Activated T-cell treated with anti-CD3 and anti-CD28 coated beads, Interleukin-2, amount 50 U/mL, for 24 hours (primary cell): ENCODE results near the gene OPA1.

Source experiments
- DNase-seq: peaks from one replicate; pipeline ENCODE4 v3.0.0-alpha.2; 2020
- H3K27ac Mint-ChIP-seq: 2 replicates; pipeline ENCODE4 v1.8.0; 2020; ENCODE audit warnings: mild to moderate bottlenecking, mixed read lengths
- H3K27me3 Mint-ChIP-seq: 2 replicates; pipeline ENCODE4 v1.8.0; 2020; ENCODE audit warnings: mixed read lengths
- H3K36me3 Mint-ChIP-seq: 2 replicates; pipeline ENCODE4 v1.8.0; 2020; ENCODE audit warnings: low read depth, mixed read lengths
- H3K4me1 Mint-ChIP-seq: 2 replicates; pipeline ENCODE4 v1.8.0; 2020; ENCODE audit warnings: low read depth, mixed read lengths
- H3K4me3 Mint-ChIP-seq: 2 replicates; pipeline ENCODE4 v1.8.0; 2020; ENCODE audit warnings: mild to moderate bottlenecking, moderate library complexity, mixed read lengths
- H3K9me3 Mint-ChIP-seq: 2 replicates; pipeline ENCODE4 v1.8.0; 2020; ENCODE audit warnings: mixed read lengths

Gene OPA1

DNA sequence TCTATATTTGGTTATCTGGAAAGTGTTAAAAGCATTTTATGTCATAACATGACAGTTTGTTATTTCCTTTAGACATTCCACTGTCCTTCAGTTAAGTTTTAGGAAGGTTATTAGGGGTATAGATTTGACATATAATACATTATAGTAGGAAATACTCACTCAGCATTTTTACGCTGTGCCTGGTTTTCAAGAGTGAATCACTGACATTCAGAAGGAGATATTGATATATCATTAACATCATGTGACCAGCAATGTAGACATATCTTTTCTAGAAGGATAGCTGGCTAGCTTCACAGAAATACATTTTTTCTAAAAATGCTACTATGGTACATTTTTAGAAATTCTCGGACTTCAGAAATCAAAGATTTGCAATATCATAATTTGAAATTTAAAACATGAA is 57.6 kb downstream of the OPA1 start:
- Mint-ChIP-seq H3K27ac (no peak overlapping the region), H3K27me3 (no peaks in the 10 kb centered on the region), H3K4me1 (no peaks in the 10 kb centered on the region), H3K36me3 (peaks cover 89% of the 10 kb centered on the region), H3K9me3 (no peaks in the 10 kb centered on the region), H3K4me3 (no peak overlapping the region)
- no peak for DNase-seq

DNA sequence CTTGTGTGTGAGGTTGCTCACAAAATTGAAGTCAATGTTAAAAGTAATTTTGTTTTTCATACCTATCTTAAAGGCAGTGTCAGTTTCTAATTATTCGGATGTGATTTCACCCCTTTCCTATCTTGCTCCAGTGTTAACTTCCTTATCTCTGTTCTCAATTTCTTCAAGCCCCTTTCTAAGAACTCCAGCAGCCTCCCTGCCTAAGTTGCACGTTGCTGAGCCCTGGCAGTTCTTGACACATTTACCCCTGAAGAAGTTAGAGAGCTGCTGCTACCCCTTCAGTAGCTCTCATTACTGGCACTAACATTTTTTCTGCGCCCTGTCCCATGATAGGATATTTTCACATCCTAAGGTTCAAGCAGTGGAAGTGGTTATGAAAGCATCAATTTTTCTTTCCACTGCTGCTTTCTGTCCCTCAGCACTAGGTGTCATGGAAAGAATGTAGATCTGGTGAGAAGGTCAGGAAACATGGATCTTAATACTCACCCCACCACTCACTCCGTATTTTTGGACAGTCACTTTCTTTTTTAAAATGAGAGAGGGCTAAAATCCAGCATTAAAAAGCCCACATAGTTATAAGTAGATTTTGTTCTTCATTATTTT is 62.9 kb downstream of the OPA1 start:
- Mint-ChIP-seq H3K4me3 (no peak overlapping the region), H3K36me3 (peaks cover 87% of the 10 kb centered on the region), H3K27me3 (no peaks in the 10 kb centered on the region), H3K9me3 (no peaks in the 10 kb centered on the region), H3K27ac (peak overlapping the region; percentile 60), H3K4me1 (no peaks in the 10 kb centered on the region)
- no peak for DNase-seq

DNA sequence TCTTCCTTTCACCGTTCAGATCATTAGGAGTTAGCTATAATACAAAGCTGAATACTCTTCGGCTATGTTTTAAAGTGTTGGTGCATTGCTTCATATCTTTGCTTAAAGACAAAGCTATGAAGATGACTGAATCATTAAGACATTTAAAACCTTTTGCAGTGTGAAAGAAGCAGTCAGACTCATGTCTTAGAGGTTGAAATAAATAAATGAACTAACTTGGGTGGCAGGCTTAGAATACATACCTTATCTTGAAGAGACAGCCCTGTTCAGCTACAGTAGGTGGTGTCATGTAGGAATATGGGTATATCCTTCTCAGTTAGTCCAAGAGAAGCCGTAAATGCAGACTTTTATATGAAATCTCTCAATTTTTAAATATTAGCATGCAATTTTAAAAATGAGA is 63.4 kb downstream of the OPA1 start:
- H3K27ac Mint-ChIP-seq = peak overlapping the region; percentile 60

DNA sequence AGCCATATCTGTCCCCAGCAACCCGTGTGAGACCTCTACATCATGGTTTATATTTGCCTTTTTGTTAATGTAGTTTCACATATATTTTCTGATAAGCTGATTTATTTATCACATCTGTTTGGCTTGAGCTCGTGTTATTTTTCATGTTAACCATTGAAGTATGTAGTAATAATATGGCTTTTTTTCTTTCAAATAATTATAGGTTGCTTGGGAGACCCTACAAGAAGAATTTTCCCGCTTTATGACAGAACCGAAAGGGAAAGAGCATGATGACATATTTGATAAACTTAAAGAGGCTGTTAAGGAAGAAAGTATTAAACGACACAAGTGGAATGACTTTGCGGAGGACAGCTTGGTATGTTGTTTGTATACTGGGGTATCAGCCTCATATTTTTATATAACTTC is 63.9 kb downstream of the OPA1 start:
- no peaks in the 10 kb centered on the region for H3K9me3 Mint-ChIP-seq
- H3K4me3 Mint-ChIP-seq = no peak overlapping the region
- DNase-seq = no peak
- no peak overlapping the region for H3K27ac Mint-ChIP-seq
- no peaks in the 10 kb centered on the region for H3K4me1 Mint-ChIP-seq
- peaks cover 92% of the 10 kb centered on the region for H3K36me3 Mint-ChIP-seq
- no peaks in the 10 kb centered on the region for H3K27me3 Mint-ChIP-seq

More for the DNA sequence above, 63.4 kb downstream of the OPA1 start:
- Mint-ChIP-seq H3K9me3 (no peaks in the 10 kb centered on the region), H3K4me3 (no peak overlapping the region), H3K36me3 (peaks cover 88% of the 10 kb centered on the region), H3K4me1 (no peaks in the 10 kb centered on the region), H3K27me3 (no peaks in the 10 kb centered on the region)
- no peak for DNase-seq

DNA sequence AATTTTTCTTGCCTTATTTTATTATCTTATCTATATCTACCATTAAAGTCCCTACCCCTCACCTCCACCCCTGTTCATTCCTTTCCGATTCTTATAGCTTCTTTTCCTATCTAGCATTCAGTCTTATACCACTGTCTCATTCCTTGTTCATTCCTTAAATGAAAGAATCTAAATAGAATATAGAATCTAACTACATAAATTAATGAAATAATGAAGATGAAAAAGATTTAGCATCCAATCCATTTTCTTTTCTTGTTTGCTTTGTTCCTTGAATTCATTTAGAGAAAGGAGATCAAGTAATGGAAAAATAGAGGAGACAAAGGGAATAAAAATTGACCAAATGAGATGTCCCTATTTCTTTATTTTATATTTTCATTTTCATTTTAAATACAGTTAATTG is 67.2 kb downstream of the OPA1 start:
- Mint-ChIP-seq H3K27ac (no peak overlapping the region), H3K27me3 (no peaks in the 10 kb centered on the region), H3K9me3 (no peaks in the 10 kb centered on the region), H3K4me1 (no peaks in the 10 kb centered on the region), H3K36me3 (peaks cover 92% of the 10 kb centered on the region), H3K4me3 (no peak overlapping the region)
- DNase-seq = no peak

DNA sequence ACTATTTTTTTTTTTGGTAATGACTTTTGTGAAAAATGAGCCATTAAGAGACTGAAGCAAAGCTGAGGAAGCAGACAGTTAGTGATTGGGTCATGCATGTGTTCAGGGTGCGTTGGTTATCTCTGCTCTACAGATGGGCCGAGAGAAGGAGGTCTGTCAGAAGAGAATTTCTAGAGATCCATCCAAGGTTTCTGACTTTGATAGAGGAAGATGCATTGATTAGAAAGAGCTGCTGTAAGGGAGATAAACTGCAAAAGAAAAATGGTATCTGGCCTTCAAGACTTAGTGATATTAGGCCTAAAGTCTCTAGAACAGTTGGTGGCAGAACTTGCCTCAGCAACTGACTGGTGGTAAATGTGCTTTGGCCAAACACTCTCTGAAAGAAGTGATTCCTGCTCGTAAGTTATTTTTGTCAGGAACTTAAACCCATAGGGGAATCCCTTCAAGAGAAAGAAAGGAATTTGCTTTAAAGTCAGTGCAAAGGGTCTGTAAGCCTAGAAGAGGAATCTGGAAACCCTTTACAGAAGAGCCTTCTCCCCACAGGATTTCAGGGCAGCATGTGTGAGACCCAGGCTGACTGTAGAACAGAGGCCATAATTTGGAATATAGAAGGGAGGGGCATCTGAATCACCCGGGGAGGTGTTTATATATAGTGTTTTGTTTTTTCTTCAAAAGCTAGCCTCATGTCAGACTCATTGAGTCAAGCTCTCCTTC is 67.8 kb downstream of the OPA1 start:
- Mint-ChIP-seq H3K27me3 (no peaks in the 10 kb centered on the region), H3K4me3 (no peak overlapping the region), H3K4me1 (no peaks in the 10 kb centered on the region), H3K36me3 (peaks cover 91% of the 10 kb centered on the region), H3K27ac (peak overlapping the region; percentile 45), H3K9me3 (no peaks in the 10 kb centered on the region)
- DNase-seq = no peak

DNA sequence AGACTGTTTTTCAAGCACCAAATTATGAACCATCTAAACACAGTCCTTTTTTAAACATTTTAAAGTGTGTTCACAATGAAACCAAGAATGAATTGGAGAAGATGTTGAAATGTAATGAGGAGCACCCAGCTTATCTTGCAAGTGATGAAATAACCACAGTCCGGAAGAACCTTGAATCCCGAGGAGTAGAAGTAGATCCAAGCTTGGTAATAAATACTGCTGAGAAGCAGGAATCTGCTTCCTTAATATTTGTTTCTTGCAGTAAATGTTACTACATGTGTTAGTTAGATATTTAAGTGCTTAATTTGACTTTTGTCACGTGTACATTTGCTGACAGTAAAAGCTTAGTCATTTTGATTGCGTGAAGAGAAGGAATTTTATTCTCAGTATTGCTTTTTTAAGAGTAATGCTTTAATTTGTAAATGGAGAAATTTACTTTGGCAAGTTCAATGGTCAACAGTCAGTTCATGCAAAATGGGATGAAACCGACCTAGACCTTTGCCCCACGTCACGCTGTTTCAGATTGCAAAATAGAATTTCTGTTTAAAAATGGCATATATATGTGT is 69.8 kb downstream of the OPA1 start:
- no peaks in the 10 kb centered on the region for H3K4me1 Mint-ChIP-seq
- no peak overlapping the region for H3K27ac Mint-ChIP-seq
- H3K36me3 Mint-ChIP-seq = peaks cover 90% of the 10 kb centered on the region
- no peaks in the 10 kb centered on the region for H3K9me3 Mint-ChIP-seq
- no peak for DNase-seq
- H3K27me3 Mint-ChIP-seq = no peaks in the 10 kb centered on the region
- no peak overlapping the region for H3K4me3 Mint-ChIP-seq

DNA sequence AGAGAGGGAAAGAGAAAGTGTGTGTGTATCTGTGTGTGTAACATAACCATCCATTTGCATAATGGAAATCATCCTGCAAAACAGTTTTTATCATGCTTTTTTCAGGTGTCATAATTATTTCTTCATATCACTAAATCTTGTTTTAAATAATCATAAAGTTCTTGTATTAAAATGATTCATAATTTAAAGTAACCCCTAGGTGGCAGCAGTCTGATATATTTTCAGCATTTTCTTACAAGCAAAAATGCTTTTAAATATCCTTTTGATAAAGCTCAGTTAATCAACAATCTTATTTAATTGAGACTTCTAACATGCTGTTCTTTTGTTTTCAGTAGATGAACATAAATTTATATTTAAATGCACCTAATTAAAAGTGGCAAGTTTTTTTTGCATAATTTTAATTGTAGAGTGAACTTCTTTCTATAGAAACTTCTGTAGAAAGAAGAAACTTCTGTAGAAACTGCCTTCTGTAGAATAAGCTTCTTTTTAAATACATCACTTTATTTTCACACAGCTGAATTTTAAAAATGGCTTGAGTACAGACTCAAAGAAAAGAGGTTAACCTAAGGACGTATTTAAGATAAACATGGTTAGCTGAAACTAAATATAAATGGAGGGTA is 72.5 kb downstream of the OPA1 start:
- DNase-seq = no peak
- Mint-ChIP-seq H3K36me3 (peaks cover 93% of the 10 kb centered on the region), H3K27me3 (no peaks in the 10 kb centered on the region), H3K4me3 (no peak overlapping the region), H3K4me1 (no peaks in the 10 kb centered on the region), H3K27ac (no peak overlapping the region), H3K9me3 (no peaks in the 10 kb centered on the region)

DNA sequence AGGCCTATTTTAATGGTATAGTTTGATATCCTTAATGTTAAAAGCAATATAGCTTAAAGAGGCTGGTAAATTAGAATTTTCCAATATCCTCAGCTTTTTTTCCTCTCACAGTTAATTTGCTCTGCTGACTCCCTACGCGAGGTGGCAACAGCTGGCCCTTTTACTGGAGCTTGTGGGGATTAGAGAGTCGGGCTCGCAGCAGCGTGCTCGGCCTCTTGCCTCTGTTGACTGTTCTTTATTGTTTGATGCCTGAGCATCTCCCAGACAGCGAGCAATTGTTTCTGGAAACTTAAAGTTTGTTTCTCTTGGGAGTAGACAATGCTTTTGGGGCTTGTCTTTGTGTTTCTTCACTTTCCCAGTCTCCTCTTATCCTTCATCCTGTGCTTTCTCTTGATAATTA is 80.8 kb downstream of the OPA1 start:
- Mint-ChIP-seq H3K9me3 (no peaks in the 10 kb centered on the region), H3K4me1 (peaks cover 10% of the 10 kb centered on the region), H3K36me3 (peaks cover 88% of the 10 kb centered on the region), H3K27ac (no peak overlapping the region), H3K27me3 (no peaks in the 10 kb centered on the region), H3K4me3 (no peak overlapping the region)
- no peak for DNase-seq

DNA sequence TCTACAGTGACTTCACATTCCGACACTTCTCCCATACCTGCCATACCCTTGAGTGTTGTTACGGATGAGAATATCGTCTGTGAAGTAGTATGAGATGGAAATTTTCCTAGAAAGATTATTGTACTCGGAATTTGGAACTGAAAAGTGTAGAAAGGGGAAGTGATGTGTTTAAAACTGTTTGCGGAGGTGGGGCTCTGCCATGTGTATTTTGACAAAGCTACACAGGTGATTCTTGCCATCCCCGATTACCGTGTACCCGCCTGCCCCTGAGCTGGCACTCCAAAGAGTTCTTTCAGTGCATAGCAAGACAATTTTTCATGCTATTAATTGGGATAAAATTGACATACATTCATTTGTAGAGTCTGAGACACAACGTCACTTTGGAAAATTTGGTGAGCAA is 81.7 kb downstream of the OPA1 start:
- Mint-ChIP-seq H3K4me1 (peaks cover 10% of the 10 kb centered on the region), H3K27ac (no peak overlapping the region), H3K27me3 (no peaks in the 10 kb centered on the region), H3K9me3 (no peaks in the 10 kb centered on the region), H3K36me3 (peaks cover 87% of the 10 kb centered on the region), H3K4me3 (no peak overlapping the region)
- no peak for DNase-seq

DNA sequence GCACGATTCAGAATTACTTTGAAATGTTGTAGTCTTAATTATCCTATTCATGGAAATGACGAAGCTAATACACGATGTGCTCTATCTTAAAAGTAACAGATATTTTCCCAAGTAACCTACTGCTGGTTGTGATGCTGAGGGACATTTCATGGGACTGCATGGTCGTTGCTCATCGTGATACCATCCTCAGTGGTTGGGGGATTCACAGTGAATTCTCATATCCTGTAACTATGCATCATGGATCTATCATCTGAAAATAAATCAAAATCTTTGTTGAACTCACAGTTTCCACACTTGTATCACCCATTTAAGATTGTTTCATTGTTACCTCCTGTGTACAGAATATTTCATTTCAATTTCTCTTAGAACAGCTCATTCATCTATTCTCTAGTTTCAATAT is 84.7 kb downstream of the OPA1 start:
- H3K27ac Mint-ChIP-seq = peak overlapping the region; percentile 81
- no peaks in the 10 kb centered on the region for H3K9me3 Mint-ChIP-seq
- H3K4me1 Mint-ChIP-seq = peaks cover 10% of the 10 kb centered on the region
- H3K36me3 Mint-ChIP-seq = peaks cover 80% of the 10 kb centered on the region
- no peaks in the 10 kb centered on the region for H3K27me3 Mint-ChIP-seq
- H3K4me3 Mint-ChIP-seq = no peak overlapping the region
- DNase-seq = no peak

DNA sequence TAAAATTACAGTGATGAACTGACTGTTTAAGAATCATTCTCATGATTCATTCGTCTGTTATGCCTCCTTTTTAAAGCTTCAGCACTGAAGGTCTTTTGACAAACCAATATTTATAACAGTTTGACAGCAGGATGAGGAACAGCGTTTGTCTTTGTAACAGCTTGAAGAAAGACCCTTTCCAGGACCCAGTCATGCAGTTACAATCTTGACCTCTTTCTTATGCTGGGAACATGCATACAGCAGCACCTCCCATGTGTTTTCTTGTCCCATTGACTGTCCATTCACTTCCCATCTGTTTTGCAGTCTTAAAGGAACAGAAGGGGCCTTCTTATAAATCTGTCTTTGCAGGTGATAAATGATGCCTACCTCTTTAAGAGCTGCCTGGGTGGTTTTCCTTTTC is 87.2 kb downstream of the OPA1 start:
- no peak for DNase-seq
- Mint-ChIP-seq H3K27ac (no peak overlapping the region), H3K4me3 (no peak overlapping the region), H3K9me3 (no peaks in the 10 kb centered on the region), H3K27me3 (no peaks in the 10 kb centered on the region), H3K4me1 (peaks cover 10% of the 10 kb centered on the region), H3K36me3 (peaks cover 70% of the 10 kb centered on the region)

DNA sequence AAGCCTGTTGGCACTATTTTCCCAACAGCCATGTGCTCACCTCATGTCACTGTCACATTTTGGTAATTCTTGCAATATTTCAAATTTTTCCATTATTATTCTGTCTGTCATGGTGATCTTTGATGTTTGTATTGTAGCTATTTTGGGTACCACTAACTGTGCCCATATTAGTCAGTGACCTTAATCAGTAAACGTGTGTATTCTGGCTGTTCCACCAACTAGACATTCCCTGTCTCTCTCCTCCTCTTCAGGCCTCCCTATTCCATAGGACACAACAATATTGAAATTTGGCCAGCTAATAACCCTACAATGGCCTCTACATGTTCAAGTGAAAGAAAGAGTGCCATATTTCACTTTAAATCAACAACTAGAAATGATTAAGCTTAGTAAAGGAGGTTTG is 88.6 kb downstream of the OPA1 start:
- no peaks in the 10 kb centered on the region for H3K9me3 Mint-ChIP-seq
- no peak for DNase-seq
- peaks cover 10% of the 10 kb centered on the region for H3K4me1 Mint-ChIP-seq
- H3K27me3 Mint-ChIP-seq = no peaks in the 10 kb centered on the region
- H3K4me3 Mint-ChIP-seq = no peak overlapping the region
- no peak overlapping the region for H3K27ac Mint-ChIP-seq
- peaks cover 62% of the 10 kb centered on the region for H3K36me3 Mint-ChIP-seq

DNA sequence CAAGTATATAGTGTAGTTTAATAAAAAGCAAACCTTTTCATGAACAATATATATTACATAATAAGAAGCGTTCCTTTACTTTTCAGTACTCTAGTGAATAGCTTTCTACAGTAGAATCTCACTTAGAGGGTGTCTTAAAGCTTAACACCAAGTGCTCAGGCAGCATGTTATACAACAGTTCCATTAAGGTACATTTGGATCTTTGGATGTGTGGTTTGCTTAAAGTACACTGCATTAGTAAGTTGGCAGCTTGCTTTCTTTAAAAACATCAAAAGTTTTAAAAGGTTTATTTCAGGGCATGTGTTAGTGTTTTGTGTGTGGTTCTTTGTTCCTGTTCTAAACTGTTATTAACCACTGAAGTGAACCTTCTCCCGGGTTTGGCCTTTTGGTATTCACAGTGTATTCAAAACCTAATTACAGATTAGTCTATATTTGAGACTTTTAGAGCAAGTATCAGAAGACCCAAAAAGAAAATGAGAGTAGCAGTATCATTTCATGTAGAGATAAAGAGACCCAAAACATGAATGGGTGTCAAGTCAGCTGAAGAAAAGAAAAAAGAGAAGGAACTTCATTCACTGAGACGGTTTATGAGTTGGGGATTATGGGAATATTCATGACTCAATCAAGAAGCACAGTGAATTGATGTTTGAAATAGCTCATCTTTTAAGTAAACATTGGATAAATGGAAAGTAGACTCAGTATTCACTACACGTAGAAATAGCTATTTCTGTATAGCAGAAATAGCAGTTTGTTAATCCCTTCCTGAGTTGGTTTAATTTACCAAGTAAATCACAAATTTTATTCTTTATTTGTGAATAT is 93.9 kb downstream of the OPA1 start:
- Mint-ChIP-seq H3K27me3 (no peaks in the 10 kb centered on the region), H3K9me3 (no peaks in the 10 kb centered on the region), H3K4me1 (no peaks in the 10 kb centered on the region), H3K36me3 (peaks cover 69% of the 10 kb centered on the region), H3K27ac (no peak overlapping the region), H3K4me3 (no peak overlapping the region)
- no peak for DNase-seq
